ENCODE results near the gene ADRB2. TPM values are rescaled to one million over a fixed set of nuclear protein-coding genes. Genes with fewer than 3 reads are reported as not detected.

The ADRB2 gene
- total RNA-seq, 1 donor from 2014 or later, result 0.36 TPM

- no peaks in the 10 kb centered on the region for H3K9me3 Mint-ChIP-seq (ENCODE audit: unreplicated experiment)
- no peaks in the 10 kb centered on the region for H3K36me3 Mint-ChIP-seq (ENCODE audit: low read depth, unreplicated experiment)
- TF ChIP-seq CTCF (IDR thresholded peaks at IDR 0.05; ENCODE audit: unreplicated experiment), result no peak
- DNase-seq (ENCODE audit: low spot score), result no peak
- peaks cover 5% of the 10 kb centered on the region for H3K4me1 Mint-ChIP-seq (ENCODE audit: unreplicated experiment)
- no peak overlapping the region for H3K27ac Mint-ChIP-seq (ENCODE audit: unreplicated experiment)
- H3K27me3 Mint-ChIP-seq (ENCODE audit: unreplicated experiment), result no peaks in the 10 kb centered on the region
- H3K4me3 Mint-ChIP-seq (ENCODE audit: unreplicated experiment), result no peak overlapping the region
These were observed 34.2 kb downstream of the ADRB2 start for GRCh38 chr5:148860599-148860998.

GRCh38 chr5:148861088-148861487 is 34.7 kb downstream of the ADRB2 start:
- no peaks in the 10 kb centered on the region for H3K27me3 Mint-ChIP-seq (ENCODE audit: unreplicated experiment)
- no peak for DNase-seq (ENCODE audit: low spot score)
- no peak overlapping the region for H3K27ac Mint-ChIP-seq (ENCODE audit: unreplicated experiment)
- H3K36me3 Mint-ChIP-seq (ENCODE audit: low read depth, unreplicated experiment), result no peaks in the 10 kb centered on the region
- no peak overlapping the region for H3K4me3 Mint-ChIP-seq (ENCODE audit: unreplicated experiment)
- H3K9me3 Mint-ChIP-seq (ENCODE audit: unreplicated experiment), result no peaks in the 10 kb centered on the region
- peaks cover 5% of the 10 kb centered on the region for H3K4me1 Mint-ChIP-seq (ENCODE audit: unreplicated experiment)
- TF ChIP-seq CTCF (IDR thresholded peaks at IDR 0.05; ENCODE audit: unreplicated experiment), result no peak

GRCh38 chr5:148861696-148862095 is 35.3 kb downstream of the ADRB2 start:
- H3K4me1 Mint-ChIP-seq (ENCODE audit: unreplicated experiment), result peaks cover 5% of the 10 kb centered on the region
- H3K36me3 Mint-ChIP-seq (ENCODE audit: low read depth, unreplicated experiment), result no peaks in the 10 kb centered on the region
- no peak overlapping the region for H3K4me3 Mint-ChIP-seq (ENCODE audit: unreplicated experiment)
- no peaks in the 10 kb centered on the region for H3K27me3 Mint-ChIP-seq (ENCODE audit: unreplicated experiment)
- no peak for DNase-seq (ENCODE audit: low spot score)
- H3K27ac Mint-ChIP-seq (ENCODE audit: unreplicated experiment), result no peak overlapping the region
- no peak for TF ChIP-seq CTCF (IDR thresholded peaks at IDR 0.05; ENCODE audit: unreplicated experiment)
- H3K9me3 Mint-ChIP-seq (ENCODE audit: unreplicated experiment), result no peaks in the 10 kb centered on the region

GRCh38 chr5:148864113-148864841 is 37.9 kb downstream of the ADRB2 start:
- TF ChIP-seq CTCF (IDR thresholded peaks at IDR 0.05; ENCODE audit: unreplicated experiment), result no peak
- Mint-ChIP-seq H3K4me3 (ENCODE audit: unreplicated experiment) (no peak overlapping the region), H3K36me3 (ENCODE audit: low read depth, unreplicated experiment) (no peaks in the 10 kb centered on the region), H3K27me3 (ENCODE audit: unreplicated experiment) (no peaks in the 10 kb centered on the region), H3K4me1 (ENCODE audit: unreplicated experiment) (peaks cover under 1% of the 10 kb centered on the region), H3K9me3 (ENCODE audit: unreplicated experiment) (no peaks in the 10 kb centered on the region), H3K27ac (ENCODE audit: unreplicated experiment) (no peak overlapping the region)
- no peak for DNase-seq (ENCODE audit: low spot score)

- no peaks in the 10 kb centered on the region for H3K36me3 Mint-ChIP-seq (ENCODE audit: low read depth, unreplicated experiment)
- H3K27me3 Mint-ChIP-seq (ENCODE audit: unreplicated experiment), result no peaks in the 10 kb centered on the region
- no peak overlapping the region for H3K4me3 Mint-ChIP-seq (ENCODE audit: unreplicated experiment)
- no peaks in the 10 kb centered on the region for H3K9me3 Mint-ChIP-seq (ENCODE audit: unreplicated experiment)
- DNase-seq (ENCODE audit: low spot score), result no peak
- no peaks in the 10 kb centered on the region for H3K4me1 Mint-ChIP-seq (ENCODE audit: unreplicated experiment)
- no peak for TF ChIP-seq CTCF (IDR thresholded peaks at IDR 0.05; ENCODE audit: unreplicated experiment)
- H3K27ac Mint-ChIP-seq (ENCODE audit: unreplicated experiment), result no peak overlapping the region
These were observed 39.6 kb downstream of the ADRB2 start for GRCh38 chr5:148866024-148866423.
